ENCODE measurements around the gene RNASE7.
A peak's percentile ranks its signal among the peaks of the same experiment; 100 is the strongest.

Gene RNASE7

GRCh38 chr14:21026274-21026987 is 15.7 kb upstream of the RNASE7 start:
- H3K27me3 Mint-ChIP-seq: peaks cover 66% of the 10 kb centered on the region
- DNase-seq: no peak
- CTCF ChIA-PET: interaction anchor here (0.8 to 1.6 kb wide), 4 partner anchors 10 to 77 kb away, joined by 3 to 5 read pairs (median 4); no protein-coding TSS in a partner anchor
- peak overlapping the region; percentile 29 for H3K27ac Mint-ChIP-seq
- H3K4me3 Mint-ChIP-seq: peak overlapping the region; percentile 11
- no peaks in the 10 kb centered on the region for H3K9me3 Mint-ChIP-seq
- H3K4me1 Mint-ChIP-seq: peaks cover 13% of the 10 kb centered on the region
- no peaks in the 10 kb centered on the region for H3K36me3 Mint-ChIP-seq

GRCh38 chr14:21026988-21027315 is 15.2 kb upstream of the RNASE7 start:
- no peak for DNase-seq
- no peaks in the 10 kb centered on the region for H3K36me3 Mint-ChIP-seq

GRCh38 chr14:21029917-21030316 is 12.2 kb upstream of the RNASE7 start, which contains the start of gene TPPP2:
Gene TPPP2 (plus strand): TSS chr14:21030217. CDS start chr14:21030582, 365 bp downstream.
- CTCF ChIA-PET: interaction anchor here (1.3 to 8.2 kb wide), 2 partner anchors 11 to 14 kb away, joined by 4 to 67 read pairs; no protein-coding TSS in a partner anchor

More at GRCh38 chr14:21026988-21027315, 15.2 kb upstream of the RNASE7 start:
- Mint-ChIP-seq H3K27ac (no peak overlapping the region), H3K27me3 (peaks cover 66% of the 10 kb centered on the region), H3K4me3 (no peak overlapping the region), H3K9me3 (no peaks in the 10 kb centered on the region), H3K4me1 (peaks cover 13% of the 10 kb centered on the region)
- CTCF ChIA-PET: interaction anchor here (1.3 to 1.6 kb wide), 2 partner anchors 9 to 12 kb away, joined by 3 to 5 read pairs; no protein-coding TSS in a partner anchor

GRCh38 chr14:21030531-21030930 is 11.6 kb upstream of the RNASE7 start:
- Mint-ChIP-seq H3K4me1 (no peaks in the 10 kb centered on the region), H3K9me3 (no peaks in the 10 kb centered on the region), H3K27me3 (peaks cover 54% of the 10 kb centered on the region), H3K36me3 (no peaks in the 10 kb centered on the region), H3K27ac (no peak overlapping the region), H3K4me3 (no peak overlapping the region)
- DNase-seq: no peak
- CTCF ChIA-PET: interaction anchor here (8.2 kb wide), 1 partner anchor 14 kb away, joined by 67 read pairs; no protein-coding TSS in a partner anchor

More at GRCh38 chr14:21029917-21030316, 12.2 kb upstream of the RNASE7 start, which contains the start of gene TPPP2:
- no peak within 1 kb of the TSS for H3K4me3 Mint-ChIP-seq
- no peaks in the 10 kb centered on the region for H3K4me1 Mint-ChIP-seq
- DNase-seq: no peak
- H3K36me3 Mint-ChIP-seq: no peaks in the 10 kb centered on the region
- H3K27ac Mint-ChIP-seq: no peak within 1 kb of the TSS
- H3K27me3 Mint-ChIP-seq: peaks cover 54% of the 10 kb centered on the region
- H3K9me3 Mint-ChIP-seq: no peaks in the 10 kb centered on the region

- Mint-ChIP-seq H3K36me3 (no peaks in the 10 kb centered on the region), H3K27me3 (peaks cover 47% of the 10 kb centered on the region), H3K27ac (no peak overlapping the region), H3K4me3 (no peak overlapping the region), H3K4me1 (no peaks in the 10 kb centered on the region), H3K9me3 (no peaks in the 10 kb centered on the region)
- DNase-seq: no peak
- CTCF ChIA-PET: interaction anchor here (1.0 to 8.2 kb wide), 4 partner anchors 8 to 72 kb away, joined by 3 to 67 read pairs (median 8); no protein-coding TSS in a partner anchor
These were observed 9.6 kb upstream of the RNASE7 start for GRCh38 chr14:21032326-21033132.

- Mint-ChIP-seq H3K27ac (no peak overlapping the region), H3K36me3 (no peaks in the 10 kb centered on the region), H3K4me1 (no peaks in the 10 kb centered on the region), H3K9me3 (no peaks in the 10 kb centered on the region), H3K27me3 (peaks cover 47% of the 10 kb centered on the region), H3K4me3 (no peak overlapping the region)
- CTCF ChIA-PET: interaction anchor here (3.2 to 8.2 kb wide), 2 partner anchors 17 to 71 kb away, joined by 13 to 67 read pairs; no protein-coding TSS in a partner anchor
- no peak for DNase-seq
These were observed 8.9 kb upstream of the RNASE7 start for GRCh38 chr14:21033133-21033698.

GRCh38 chr14:21034707-21035106 is 7.5 kb upstream of the RNASE7 start, which contains the start of gene RNASE13:
Gene RNASE13 (minus strand): TSS chr14:21034807. CDS start chr14:21034288, 519 bp downstream.
- CTCF ChIA-PET: interaction anchor here (8.2 kb wide), 1 partner anchor 19 kb away, joined by 67 read pairs; no protein-coding TSS in a partner anchor
- Mint-ChIP-seq H3K4me3 (no peak within 1 kb of the TSS), H3K4me1 (no peaks in the 10 kb centered on the region), H3K27me3 (peaks cover 59% of the 10 kb centered on the region), H3K36me3 (no peaks in the 10 kb centered on the region), H3K27ac (no peak within 1 kb of the TSS), H3K9me3 (no peaks in the 10 kb centered on the region)
- DNase-seq: no peak

- no peaks in the 10 kb centered on the region for H3K36me3 Mint-ChIP-seq
- no peak for DNase-seq
- no peak overlapping the region for H3K27ac Mint-ChIP-seq
- no peak overlapping the region for H3K4me3 Mint-ChIP-seq
- H3K9me3 Mint-ChIP-seq: no peaks in the 10 kb centered on the region
- CTCF ChIA-PET: interaction anchor here (0.9 to 8.2 kb wide), 4 partner anchors 10 to 56 kb away, joined by 4 to 67 read pairs (median 6); no protein-coding TSS in a partner anchor
- no peaks in the 10 kb centered on the region for H3K4me1 Mint-ChIP-seq
- peaks cover 48% of the 10 kb centered on the region for H3K27me3 Mint-ChIP-seq
These were observed 5.4 kb upstream of the RNASE7 start for GRCh38 chr14:21036751-21037150.

GRCh38 chr14:21037156-21037555 is 5.0 kb upstream of the RNASE7 start:
- no peak overlapping the region for H3K4me3 Mint-ChIP-seq
- no peak for DNase-seq
- H3K27me3 Mint-ChIP-seq: peaks cover 48% of the 10 kb centered on the region
- CTCF ChIA-PET: interaction anchor here (1.4 to 8.2 kb wide), 2 partner anchors 21 to 25 kb away, joined by 6 to 67 read pairs; no protein-coding TSS in a partner anchor
- no peaks in the 10 kb centered on the region for H3K9me3 Mint-ChIP-seq
- H3K36me3 Mint-ChIP-seq: no peaks in the 10 kb centered on the region
- no peaks in the 10 kb centered on the region for H3K4me1 Mint-ChIP-seq
- no peak overlapping the region for H3K27ac Mint-ChIP-seq

GRCh38 chr14:21038441-21039422 is 3.4 kb upstream of the RNASE7 start:
- H3K27me3 Mint-ChIP-seq: peaks cover 54% of the 10 kb centered on the region
- H3K4me1 Mint-ChIP-seq: peaks cover 2% of the 10 kb centered on the region
- CTCF ChIA-PET: interaction anchor here (1.3 to 7.2 kb wide), 4 partner anchors 16 to 67 kb away, joined by 5 to 174 read pairs (median 11); no protein-coding TSS in a partner anchor
- DNase-seq: no peak
- H3K36me3 Mint-ChIP-seq: no peaks in the 10 kb centered on the region
- H3K9me3 Mint-ChIP-seq: no peaks in the 10 kb centered on the region
- no peak overlapping the region for H3K27ac Mint-ChIP-seq
- no peak overlapping the region for H3K4me3 Mint-ChIP-seq

- Mint-ChIP-seq H3K4me3 (no peak overlapping the region), H3K4me1 (peaks cover 2% of the 10 kb centered on the region), H3K27me3 (peaks cover 56% of the 10 kb centered on the region), H3K9me3 (no peaks in the 10 kb centered on the region), H3K27ac (no peak overlapping the region), H3K36me3 (no peaks in the 10 kb centered on the region)
- DNase-seq: peak; percentile 36
- CTCF ChIA-PET: interaction anchor here (0.6 to 7.2 kb wide), 11 partner anchors 8 to 361 kb away, joined by 3 to 174 read pairs (median 5); no protein-coding TSS in a partner anchor
These were observed 2.4 kb upstream of the RNASE7 start for GRCh38 chr14:21039585-21040369.

- Mint-ChIP-seq H3K4me3 (no peak overlapping the region), H3K27me3 (peaks cover 56% of the 10 kb centered on the region), H3K27ac (no peak overlapping the region), H3K4me1 (peaks cover 2% of the 10 kb centered on the region), H3K9me3 (no peaks in the 10 kb centered on the region), H3K36me3 (no peaks in the 10 kb centered on the region)
- no peak for DNase-seq
- CTCF ChIA-PET: interaction anchor here (0.7 to 7.2 kb wide), 12 partner anchors 8 to 182 kb away, joined by 3 to 174 read pairs (median 5); no protein-coding TSS in a partner anchor
These were observed 1.7 kb upstream of the RNASE7 start for GRCh38 chr14:21040370-21040925.
